PC-9 (cell line): ENCODE data around the gene KCNMB1. TPM values are rescaled to one million over a fixed set of nuclear protein-coding genes. Genes with fewer than 3 reads are reported as not detected.

Experiments used
- BruUV-seq: library from RNA; stranded (reverse); fragments of 400-500 nt; replicated peaks from 2 replicates; lab custom pipeline; 2021; lab: Mats Ljungman, UMichigan
- CTCF ChIA-PET: fragments of 300-600 bp; sonication (Branson Sonifier 250); formaldehyde crosslinking; loops from one replicate; lab custom pipeline; 2022; ENCODE audit warnings: antibody characterized with exemption; lab: Charles Lee
- POLR2A ChIA-PET: fragments of 300-600 bp; sonication (Branson Sonifier 250); formaldehyde crosslinking; loops from one replicate; lab custom pipeline; 2022; ENCODE audit warnings: antibody characterized with exemption; ENCODE audit not compliant: unreplicated experiment; lab: Charles Lee
- DNase-seq, 2 experiments: peaks; one replicate each; pipeline versions ENCODE4 v3.0.0 to v3.0.0-alpha.2; 2015 to 2022; ENCODE audit warnings: mixed read lengths in 1 of 2
- H2AFZ ChIP-seq: fragments of 200-600 bp; sonication (generic); 2 replicates; pipeline ENCODE4 v1.8.1; 2017; ENCODE audit warnings: antibody characterized with exemption
- H3F3A ChIP-seq: fragments of 200-600 bp; sonication (generic); 2 replicates; pipeline ENCODE4 v1.8.1; 2017; ENCODE audit warnings: antibody characterized with exemption, mild to moderate bottlenecking, low read depth; ENCODE audit not compliant: insufficient read depth
- H3K27ac ChIP-seq: fragments of 200-600 bp; sonication (generic); 2 replicates; pipeline ENCODE4 v1.6.1; 2016; ENCODE audit warnings: mixed run types
- H3K27me3 ChIP-seq: fragments of 200-600 bp; sonication (generic); 2 replicates; pipeline ENCODE4 v1.6.1; 2016; ENCODE audit warnings: low read depth, mixed run types; ENCODE audit not compliant: insufficient read depth
- H3K36me3 ChIP-seq: fragments of 200-600 bp; sonication (generic); 2 replicates; pipeline ENCODE4 v1.6.1; 2016; ENCODE audit warnings: low read depth, mixed run types
- H3K4me1 ChIP-seq: fragments of 200-600 bp; sonication (generic); replicated peaks from 2 replicates; pipeline ENCODE4 v1.6.1; 2016; ENCODE audit warnings: mixed run types; ENCODE audit not compliant: insufficient read depth
- H3K4me2 ChIP-seq: fragments of 200-600 bp; sonication (generic); 2 replicates; pipeline ENCODE4 v1.6.1; 2017; ENCODE audit warnings: mixed run types
- H3K4me3 ChIP-seq: fragments of 200-600 bp; sonication (generic); 2 replicates; pipeline ENCODE4 v1.6.1; 2016; ENCODE audit warnings: mixed run types
- H3K79me2 ChIP-seq: fragments of 200-600 bp; sonication (generic); 2 replicates; pipeline ENCODE4 v1.6.1; 2017; ENCODE audit warnings: low read depth, mixed run types
- H3K9me2 ChIP-seq: fragments of 200-600 bp; sonication (generic); 2 replicates; pipeline ENCODE4 v1.8.1; 2017; ENCODE audit warnings: mild to moderate bottlenecking; ENCODE audit not compliant: insufficient read depth
- H3K9me3 ChIP-seq: fragments of 200-600 bp; sonication (generic); 2 replicates; pipeline ENCODE4 v1.8.1; 2016; ENCODE audit warnings: low read depth; ENCODE audit not compliant: insufficient read depth
- H4K20me1 ChIP-seq: fragments of 200-600 bp; sonication (generic); 2 replicates; pipeline ENCODE4 v1.8.1; 2017; ENCODE audit not compliant: insufficient read depth
- EZH2 ChIP-seq: fragments of 200-600 bp; sonication (generic); IDR thresholded peaks from 2 replicates; pipeline ENCODE4 v1.8.0; 2017; ENCODE audit warnings: antibody characterized with exemption, low read depth
- intact Hi-C: fragments of 100-400 bp; cut with micrococcal nuclease; formaldehyde crosslinking; loops from one replicate; pipeline ENCODE4 v1.10.0; 2022; ENCODE audit not compliant: unreplicated experiment
- total RNA-seq: library from RNA; stranded (reverse); gene quantifications from 2 replicates; pipeline ENCODE4 v1.2.3, GENCODE V29; 2021
- TF ChIP-seq, protein P1 (sequence below): fragments of 200-600 bp; sonication (generic); conservative IDR thresholded peaks from 2 replicates; pipeline ENCODE4 v1.6.1; 2017; ENCODE audit warnings: mixed run types, antibody characterized with exemption, mild to moderate bottlenecking, moderate library complexity

KCNMB1 gene
- total RNA-seq, 1 experiment from 2014 or later = not detected

- no peaks in the 10 kb centered on the region for H3F3A ChIP-seq
- H3K79me2 ChIP-seq = no peaks in the 10 kb centered on the region
- H3K4me3 ChIP-seq = no peak overlapping the region
- no peak for DNase-seq
- intact Hi-C loops = no loop called here
- no peaks in the 10 kb centered on the region for H3K4me1 ChIP-seq
- BruUV-seq = no TSS peak
- no peak overlapping the region for H3K4me2 ChIP-seq
- peaks cover 24% of the 10 kb centered on the region for H3K27me3 ChIP-seq
- TF ChIP-seq EZH2 = no peak
- TF ChIP-seq, protein P1, sequence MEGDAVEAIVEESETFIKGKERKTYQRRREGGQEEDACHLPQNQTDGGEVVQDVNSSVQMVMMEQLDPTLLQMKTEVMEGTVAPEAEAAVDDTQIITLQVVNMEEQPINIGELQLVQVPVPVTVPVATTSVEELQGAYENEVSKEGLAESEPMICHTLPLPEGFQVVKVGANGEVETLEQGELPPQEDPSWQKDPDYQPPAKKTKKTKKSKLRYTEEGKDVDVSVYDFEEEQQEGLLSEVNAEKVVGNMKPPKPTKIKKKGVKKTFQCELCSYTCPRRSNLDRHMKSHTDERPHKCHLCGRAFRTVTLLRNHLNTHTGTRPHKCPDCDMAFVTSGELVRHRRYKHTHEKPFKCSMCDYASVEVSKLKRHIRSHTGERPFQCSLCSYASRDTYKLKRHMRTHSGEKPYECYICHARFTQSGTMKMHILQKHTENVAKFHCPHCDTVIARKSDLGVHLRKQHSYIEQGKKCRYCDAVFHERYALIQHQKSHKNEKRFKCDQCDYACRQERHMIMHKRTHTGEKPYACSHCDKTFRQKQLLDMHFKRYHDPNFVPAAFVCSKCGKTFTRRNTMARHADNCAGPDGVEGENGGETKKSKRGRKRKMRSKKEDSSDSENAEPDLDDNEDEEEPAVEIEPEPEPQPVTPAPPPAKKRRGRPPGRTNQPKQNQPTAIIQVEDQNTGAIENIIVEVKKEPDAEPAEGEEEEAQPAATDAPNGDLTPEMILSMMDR = no peak; the same call in 1 of the 2 replicates
- no peak overlapping the region for H2AFZ ChIP-seq
- no peaks in the 10 kb centered on the region for H3K9me2 ChIP-seq
- no peaks in the 10 kb centered on the region for H3K9me3 ChIP-seq
- H3K27ac ChIP-seq = no peak overlapping the region
- no peaks in the 10 kb centered on the region for H4K20me1 ChIP-seq
- no peaks in the 10 kb centered on the region for H3K36me3 ChIP-seq
- POLR2A ChIA-PET = no interaction called here
- CTCF ChIA-PET = no interaction called here
Observed at GRCh38 chr5:170426149-170426767, 37.1 kb upstream of the KCNMB1 start.

DNA sequence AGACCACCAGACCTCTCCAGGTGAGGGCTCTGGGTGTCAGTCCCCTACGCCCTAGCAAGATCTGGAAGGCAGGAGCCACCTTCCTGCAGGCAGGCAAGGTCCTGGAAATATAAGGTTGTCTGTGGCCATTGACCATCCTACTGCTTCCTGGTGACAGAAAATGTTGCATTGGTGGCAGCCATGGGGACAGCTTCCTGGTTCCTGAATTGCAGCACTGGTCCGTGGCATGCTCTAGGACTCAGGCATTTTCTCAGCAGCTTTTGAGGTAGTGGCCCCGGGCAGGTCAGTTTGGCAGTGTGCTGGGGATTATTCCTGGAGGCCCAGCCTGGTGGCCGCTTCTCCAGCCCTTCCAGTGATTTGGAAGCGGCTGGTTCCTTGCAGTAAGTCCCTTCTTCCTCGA lies 36.6 kb upstream of the KCNMB1 start:
- DNase-seq = no peak
- H3K36me3 ChIP-seq = no peaks in the 10 kb centered on the region
- no peaks in the 10 kb centered on the region for H3K4me1 ChIP-seq
- TF ChIP-seq, protein P1 = no peak
- no peak for TF ChIP-seq EZH2
- H4K20me1 ChIP-seq = no peaks in the 10 kb centered on the region
- ChIA-PET CTCF (no interaction called here), POLR2A (no interaction called here)
- H3K79me2 ChIP-seq = no peaks in the 10 kb centered on the region
- peaks cover 24% of the 10 kb centered on the region for H3K27me3 ChIP-seq
- no peak overlapping the region for H2AFZ ChIP-seq
- no TSS peak for BruUV-seq
- no peak overlapping the region for H3K27ac ChIP-seq
- intact Hi-C loops = no loop called here
- H3K4me2 ChIP-seq = no peak overlapping the region
- H3K9me2 ChIP-seq = no peaks in the 10 kb centered on the region
- H3K9me3 ChIP-seq = no peaks in the 10 kb centered on the region
- no peak overlapping the region for H3K4me3 ChIP-seq
- H3F3A ChIP-seq = no peaks in the 10 kb centered on the region

DNA sequence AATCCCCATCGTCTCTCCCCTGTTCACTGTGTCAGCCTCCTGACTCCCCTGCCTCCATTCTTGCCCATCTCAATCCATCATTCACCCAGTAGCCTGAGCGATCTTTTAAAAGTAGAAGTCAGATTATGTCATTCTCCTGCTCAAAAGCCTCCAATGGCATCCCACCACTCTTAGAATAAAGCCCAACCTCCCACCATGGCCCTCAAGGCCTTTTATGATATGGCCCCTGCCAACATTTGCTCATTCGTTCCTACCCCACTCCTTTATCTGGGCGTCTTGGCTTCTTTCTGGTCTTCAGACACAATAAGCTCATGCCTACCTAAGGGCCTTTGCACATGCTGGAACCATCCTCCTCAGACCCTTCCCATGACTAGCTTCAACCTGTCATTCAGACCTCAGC lies 35.5 kb upstream of the KCNMB1 start:
- no peak for DNase-seq
- Histone ChIP-seq H3K4me2 (no peak overlapping the region), H3K4me1 (no peaks in the 10 kb centered on the region), H3K27ac (no peak overlapping the region), H3F3A (no peaks in the 10 kb centered on the region), H2AFZ (no peak overlapping the region), H3K9me2 (no peaks in the 10 kb centered on the region), H3K79me2 (no peaks in the 10 kb centered on the region), H3K27me3 (peaks cover 15% of the 10 kb centered on the region), H3K36me3 (no peaks in the 10 kb centered on the region), H4K20me1 (no peaks in the 10 kb centered on the region), H3K9me3 (no peaks in the 10 kb centered on the region), H3K4me3 (no peak overlapping the region)
- BruUV-seq = no TSS peak
- TF ChIP-seq, protein P1 = no peak
- intact Hi-C loops = loop anchor here (5.0 kb wide), 1 partner anchor 157 kb away; no protein-coding TSS in a partner anchor
- POLR2A ChIA-PET = no interaction called here
- CTCF ChIA-PET = no interaction called here
